DND-41 (cell line): ENCODE data around the gene NUTM2A.
A peak's percentile ranks its signal among the peaks of the same experiment; 100 is the strongest.
"Not testable (repeated sequence)": the region's sequence is repeated elsewhere in the genome, so short reads cannot be mapped to it uniquely, and the experiment has no call there.

Experiments used
- ATAC-seq: fragments of 200-7000 bp; cut with Tn5 transposase; 3 replicates; pipeline ENCODE4 v1.9.1; 2021; ENCODE audit warnings: low read depth; ENCODE audit not compliant: insufficient read depth
- DNase-seq: peaks from one replicate; pipeline ENCODE4 v3.0.0-alpha.2; 2020
- H2AFZ ChIP-seq: 2 replicates; pipeline ENCODE4 v1.6.0; 2012; ENCODE audit warnings: low read depth, low read length
- H3K27ac ChIP-seq: 2 replicates; pipeline ENCODE4 v1.5.1; 2012; ENCODE audit warnings: low read length, inconsistent platforms
- H3K27me3 ChIP-seq: fragments of 200-600 bp; sonication (generic); 2 replicates; pipeline ENCODE4 v1.6.0; 2012; ENCODE audit warnings: low read length, mild to moderate bottlenecking, inconsistent platforms; ENCODE audit not compliant: insufficient read depth, poor library complexity
- H3K36me3 ChIP-seq: 2 replicates; pipeline ENCODE4 v1.5.1; 2012; ENCODE audit warnings: low read length, inconsistent platforms; ENCODE audit not compliant: insufficient read depth
- H3K4me1 ChIP-seq: 2 replicates; pipeline ENCODE4 v1.5.1; 2012; ENCODE audit warnings: mild to moderate bottlenecking, low read length; ENCODE audit not compliant: insufficient read depth
- H3K4me2 ChIP-seq: 2 replicates; pipeline ENCODE4 v1.6.0; 2012; ENCODE audit warnings: mild to moderate bottlenecking, moderate library complexity, low read length, inconsistent platforms; ENCODE audit not compliant: insufficient read depth
- H3K4me3 ChIP-seq, 2 experiments: fragments of 200-600 bp in 1 of 2; shearing (Covaris generic) in 1 of 2; 2 replicates each; pipeline ENCODE4 v1.5.1; 2012 to 2016; ENCODE audit warnings: inconsistent platforms in 2 of 2, low read length in 2 of 2, mild to moderate bottlenecking in 2 of 2, low read depth in 1 of 2, moderate library complexity in 1 of 2
- H3K79me2 ChIP-seq: 2 replicates; pipeline ENCODE4 v1.6.0; 2012; ENCODE audit warnings: low read length, inconsistent platforms; ENCODE audit not compliant: insufficient read depth
- H3K9ac ChIP-seq: 2 replicates; pipeline ENCODE4 v1.6.0; 2012; ENCODE audit warnings: low read depth, mild to moderate bottlenecking, inconsistent platforms, low read length, moderate library complexity
- H3K9me3 ChIP-seq: 2 replicates; pipeline ENCODE4 v1.5.1; 2012; ENCODE audit warnings: low read length, moderate library complexity, mild to moderate bottlenecking, inconsistent platforms; ENCODE audit not compliant: insufficient read depth, severe bottlenecking
- H4K20me1 ChIP-seq: 2 replicates; pipeline ENCODE4 v1.6.0; 2012; ENCODE audit warnings: low read length; ENCODE audit not compliant: insufficient read depth

NUTM2A gene

GRCh38 chr10:87280749-87281392, 55.6 kb downstream of the NUTM2A start:
- H3K4me1 ChIP-seq, H3K4me3 ChIP-seq, H3K4me2 ChIP-seq, H3K27me3 ChIP-seq, H4K20me1 ChIP-seq, H3K9ac ChIP-seq, H3K9me3 ChIP-seq, H3K36me3 ChIP-seq, H3K27ac ChIP-seq, DNase-seq, H3K79me2 ChIP-seq, H2AFZ ChIP-seq: not testable (repeated sequence)
- peak; percentile 48; the same call in 1 of the 3 replicates for ATAC-seq
